Retinal pigment epithelial cell (primary cell): ENCODE results near the gene BICRAL.

Experiments used
- DNase-seq: peaks from one replicate; pipeline ENCODE4 v3.0.0-alpha.2; 2010; ENCODE audit warnings: low read depth
- H3K4me3 ChIP-seq: 2 replicates; pipeline ENCODE4 v1.5.1; 2011; ENCODE audit warnings: mild to moderate bottlenecking, low read length, control low read depth, moderate library complexity
- TF ChIP-seq, protein P1 (sequence below): conservative IDR thresholded peaks from 2 replicates; pipeline ENCODE4 v1.5.1; 2011; ENCODE audit warnings: low read depth, low read length, control low read depth, inconsistent platforms

Gene BICRAL

DNA sequence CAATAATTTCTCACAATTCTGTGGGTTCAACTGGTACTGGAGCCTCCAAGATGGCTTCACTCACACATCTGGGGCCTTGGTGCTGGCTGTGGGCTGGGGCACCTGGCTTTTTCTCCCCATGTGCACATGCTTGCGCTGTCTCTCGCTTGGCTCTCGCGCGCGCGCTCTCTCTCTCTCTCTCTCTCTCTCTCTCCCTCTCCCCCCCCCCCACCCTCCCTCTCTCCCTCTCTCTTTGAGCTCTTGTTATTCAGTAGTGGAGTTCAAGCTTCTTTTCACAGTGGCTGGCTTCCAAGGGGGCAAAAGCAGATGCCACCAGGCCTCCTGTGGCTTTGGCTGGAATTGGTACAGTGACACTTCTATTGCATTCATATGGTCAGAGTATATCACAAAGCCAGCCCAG lies 25.1 kb upstream of the BICRAL start:
- H3K4me3 ChIP-seq = no peak overlapping the region
- TF ChIP-seq, protein P1, sequence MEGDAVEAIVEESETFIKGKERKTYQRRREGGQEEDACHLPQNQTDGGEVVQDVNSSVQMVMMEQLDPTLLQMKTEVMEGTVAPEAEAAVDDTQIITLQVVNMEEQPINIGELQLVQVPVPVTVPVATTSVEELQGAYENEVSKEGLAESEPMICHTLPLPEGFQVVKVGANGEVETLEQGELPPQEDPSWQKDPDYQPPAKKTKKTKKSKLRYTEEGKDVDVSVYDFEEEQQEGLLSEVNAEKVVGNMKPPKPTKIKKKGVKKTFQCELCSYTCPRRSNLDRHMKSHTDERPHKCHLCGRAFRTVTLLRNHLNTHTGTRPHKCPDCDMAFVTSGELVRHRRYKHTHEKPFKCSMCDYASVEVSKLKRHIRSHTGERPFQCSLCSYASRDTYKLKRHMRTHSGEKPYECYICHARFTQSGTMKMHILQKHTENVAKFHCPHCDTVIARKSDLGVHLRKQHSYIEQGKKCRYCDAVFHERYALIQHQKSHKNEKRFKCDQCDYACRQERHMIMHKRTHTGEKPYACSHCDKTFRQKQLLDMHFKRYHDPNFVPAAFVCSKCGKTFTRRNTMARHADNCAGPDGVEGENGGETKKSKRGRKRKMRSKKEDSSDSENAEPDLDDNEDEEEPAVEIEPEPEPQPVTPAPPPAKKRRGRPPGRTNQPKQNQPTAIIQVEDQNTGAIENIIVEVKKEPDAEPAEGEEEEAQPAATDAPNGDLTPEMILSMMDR = no peak
- DNase-seq = no peak

GRCh38 chr6:42758756-42759430 lies 23.0 kb upstream of the BICRAL start:
- H3K4me3 ChIP-seq = no peak overlapping the region
- no peak for DNase-seq
- TF ChIP-seq, protein P1 = no peak

GRCh38 chr6:42761287-42762067 lies 20.4 kb upstream of the BICRAL start:
- no peak for DNase-seq
- no peak overlapping the region for H3K4me3 ChIP-seq
- TF ChIP-seq, protein P1 = no peak

DNA sequence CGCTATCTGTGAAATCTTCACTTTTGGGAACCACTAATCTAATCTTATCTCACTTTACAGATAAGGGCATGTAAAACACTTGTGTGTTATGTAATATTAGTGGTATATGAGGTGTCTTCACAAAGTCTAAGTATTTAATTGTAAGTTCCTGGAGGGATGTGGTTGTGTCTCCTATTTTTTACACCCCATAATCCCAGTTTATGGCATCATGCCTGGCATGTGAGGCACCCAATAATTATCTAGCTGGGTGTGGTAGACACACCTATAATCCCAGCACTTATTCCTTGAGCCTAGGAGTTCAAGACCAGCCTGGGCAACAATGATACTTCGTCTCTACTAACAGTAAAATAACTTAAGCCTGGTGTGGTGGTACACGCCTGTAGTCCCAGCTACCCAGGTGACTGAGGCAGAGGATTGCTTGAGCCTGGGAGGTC lies 19.4 kb upstream of the BICRAL start:
- H3K4me3 ChIP-seq = no peak overlapping the region
- TF ChIP-seq, protein P1 = no peak
- DNase-seq = no peak

DNA sequence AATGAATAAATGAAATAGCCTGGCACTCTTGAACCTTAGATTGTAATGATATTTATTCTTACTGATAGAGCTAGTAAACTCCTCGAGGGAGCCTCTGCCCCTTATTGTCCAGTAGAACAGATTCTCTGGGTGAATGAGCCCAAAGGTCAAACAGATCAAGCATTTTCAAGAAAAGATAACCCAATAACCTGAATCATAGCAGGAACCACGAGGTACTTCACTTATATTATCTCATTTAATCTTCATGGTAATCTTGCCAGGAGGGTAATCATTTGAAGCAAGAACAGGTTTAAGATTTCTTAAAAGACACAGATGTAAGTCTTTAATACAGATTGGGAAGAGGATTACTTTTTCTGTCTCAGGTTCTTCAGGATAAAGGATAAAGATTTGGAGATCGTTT lies 18.9 kb upstream of the BICRAL start:
- TF ChIP-seq, protein P1 = no peak
- H3K4me3 ChIP-seq = no peak overlapping the region
- no peak for DNase-seq

- H3K4me3 ChIP-seq = no peak overlapping the region
- TF ChIP-seq, protein P1 = no peak
- no peak for DNase-seq
These were observed 16.8 kb upstream of the BICRAL start for GRCh38 chr6:42764911-42765648.
